Liver (tissue), 9 donors: Measurements from ENCODE around the gene IL18RAP. TPM values are rescaled to one million over a fixed set of nuclear protein-coding genes. Genes with fewer than 3 reads are reported as not detected.

Experiments
- DNase-seq: peaks from one replicate; pipeline ENCODE4 v3.0.0-alpha.2; 2017; ENCODE audit warnings: low spot score
- H3K27ac ChIP-seq, 2 donors: one replicate each; pipeline ENCODE4 v1.7.0; 2013; ENCODE audit warnings: inconsistent platforms in 2 of 2, low read length in 2 of 2, control low read depth in 1 of 2, low read depth in 1 of 2, mild to moderate bottlenecking in 1 of 2
- H3K27me3 ChIP-seq, 4 donors: one replicate each; pipeline versions ENCODE4 v1.6.1 to v1.7.0; 2013; ENCODE audit warnings: low read length in 3 of 4, inconsistent platforms in 1 of 4, mild to moderate bottlenecking in 1 of 4, moderate library complexity in 1 of 4; ENCODE audit not compliant: control insufficient read depth in 4 of 4, insufficient read depth in 4 of 4
- H3K36me3 ChIP-seq, 4 donors: one replicate each; pipeline versions ENCODE4 v1.6.1 to v1.7.0; 2013; ENCODE audit warnings: low read length in 3 of 4, mild to moderate bottlenecking in 3 of 4, low read depth in 1 of 4, moderate library complexity in 1 of 4; ENCODE audit not compliant: control insufficient read depth in 4 of 4, insufficient read depth in 3 of 4
- H3K4me1 ChIP-seq, 4 donors: one replicate each; pipeline versions ENCODE4 v1.6.1 to v1.7.0; 2013; ENCODE audit warnings: low read length in 3 of 4, mild to moderate bottlenecking in 3 of 4, moderate library complexity in 1 of 4; ENCODE audit not compliant: control insufficient read depth in 4 of 4, insufficient read depth in 4 of 4
- H3K4me3 ChIP-seq, 3 donors: one replicate each; pipeline versions ENCODE4 v1.6.1 to v1.7.0; 2013; ENCODE audit warnings: low read length in 3 of 3, control low read depth in 1 of 3, low read depth in 1 of 3, mild to moderate bottlenecking in 1 of 3
- H3K9ac ChIP-seq, 2 donors: one replicate each; pipeline ENCODE4 v1.7.0; 2013; ENCODE audit warnings: low read length in 2 of 2, mild to moderate bottlenecking in 2 of 2, moderate library complexity in 2 of 2, control low read depth in 1 of 2, low read depth in 1 of 2
- H3K9me3 ChIP-seq, 4 donors: one replicate each; pipeline versions ENCODE4 v1.6.1 to v1.7.0; 2013; ENCODE audit warnings: low read length in 3 of 4; ENCODE audit not compliant: control insufficient read depth in 4 of 4
- EGR1 ChIP-seq, 2 donors: IDR thresholded peaks; 2 replicates each; pipeline ENCODE4 v1.6.1; 2016 to 2018; ENCODE audit warnings: antibody characterized with exemption in 2 of 2, low read depth in 2 of 2
- FOXA1 ChIP-seq: IDR thresholded peaks from 2 replicates; pipeline ENCODE4 v1.6.1; 2016; ENCODE audit warnings: antibody characterized with exemption
- HNF4A ChIP-seq, 2 donors: conservative IDR thresholded peaks; 2 replicates each; pipeline ENCODE4 v1.6.1; 2016; ENCODE audit warnings: antibody characterized with exemption in 2 of 2, mild to moderate bottlenecking in 2 of 2
- HNF4G ChIP-seq: IDR thresholded peaks from 2 replicates; pipeline ENCODE4 v1.6.1; 2016; ENCODE audit warnings: antibody characterized with exemption
- JUND ChIP-seq, 2 donors: IDR thresholded peaks; 2 replicates each; pipeline ENCODE4 v1.6.1; 2016; ENCODE audit warnings: antibody characterized with exemption in 2 of 2
- RXRA ChIP-seq, 2 donors: IDR thresholded peaks; 2 replicates each; pipeline ENCODE4 v1.6.1; 2017 to 2018; ENCODE audit warnings: antibody characterized with exemption in 2 of 2, mild to moderate bottlenecking in 1 of 2
- SP1 ChIP-seq: IDR thresholded peaks from 2 replicates; pipeline ENCODE4 v1.6.1; 2018; ENCODE audit warnings: antibody characterized with exemption, mild to moderate bottlenecking
- TAF1 ChIP-seq: conservative IDR thresholded peaks from 2 replicates; pipeline ENCODE4 v1.6.1; 2016; ENCODE audit warnings: antibody characterized with exemption, mild to moderate bottlenecking
- YY1 ChIP-seq: IDR thresholded peaks from 2 replicates; pipeline ENCODE4 v1.6.1; 2016; ENCODE audit warnings: antibody characterized with exemption, mild to moderate bottlenecking
- WGBS: extraction: QIAGEN DNeasy Blood & Tissue Kit; methylation state at CpG from one replicate; pipeline ENCODE4 v1.1.7; 2013; 5-methylcytosine and 5-hydroxymethylcytosine counted together
- polyA plus RNA-seq, 2 donors: library from polyadenylated mRNA; stranded (reverse) in 1 of 2; unstranded in 1 of 2; fragments of 200-250 nt in 1 of 2; fragments of >200 nt in 1 of 2; fragmentation: Nextera tagmentation in 1 of 2; extraction: Ambion mirVana in 1 of 2; gene quantifications; one replicate each; pipeline versions ENCODE4 v1.2.1 to v1.2.3, GENCODE V29; 2013 to 2015
- total RNA-seq, 2 donors: library from RNA; depleted of rRNA; stranded (reverse); fragments of >200 nt; gene quantifications; one replicate each; pipeline ENCODE4 v1.2.3, GENCODE V29; 2014
- TF ChIP-seq, protein P1 (sequence below): IDR thresholded peaks from 2 replicates; pipeline ENCODE4 v1.6.1; 2016; ENCODE audit warnings: antibody characterized with exemption
- TF ChIP-seq, protein P2 (sequence below): IDR thresholded peaks from 2 replicates; pipeline ENCODE4 v1.6.1; 2016; ENCODE audit warnings: antibody characterized with exemption
- TF ChIP-seq, protein P3 (sequence below): IDR thresholded peaks from 2 replicates; pipeline ENCODE4 v1.6.1; 2016; ENCODE audit warnings: antibody characterized with exemption
- TF ChIP-seq, protein P4 (sequence below): IDR thresholded peaks from 2 replicates; pipeline ENCODE4 v1.6.1; 2016; ENCODE audit warnings: antibody characterized with exemption, mild to moderate bottlenecking
- TF ChIP-seq, protein P5 (sequence below): fragments of 150-350 bp; IDR thresholded peaks from 2 replicates; pipeline ENCODE4 v1.5.1; 2017; ENCODE audit warnings: improper control_type of control experiment, low read depth, low read length; ENCODE audit not compliant: missing input control
- donor health status: healthy.
- donor health status: healthy.
- donor health status: healthy.
- donor health status: healthy.
- donor health status: healthy.

The IL18RAP gene
- total and polyA plus RNA-seq, 4 donors: 0.14 to 7.3 (median 1.4) TPM

DNA sequence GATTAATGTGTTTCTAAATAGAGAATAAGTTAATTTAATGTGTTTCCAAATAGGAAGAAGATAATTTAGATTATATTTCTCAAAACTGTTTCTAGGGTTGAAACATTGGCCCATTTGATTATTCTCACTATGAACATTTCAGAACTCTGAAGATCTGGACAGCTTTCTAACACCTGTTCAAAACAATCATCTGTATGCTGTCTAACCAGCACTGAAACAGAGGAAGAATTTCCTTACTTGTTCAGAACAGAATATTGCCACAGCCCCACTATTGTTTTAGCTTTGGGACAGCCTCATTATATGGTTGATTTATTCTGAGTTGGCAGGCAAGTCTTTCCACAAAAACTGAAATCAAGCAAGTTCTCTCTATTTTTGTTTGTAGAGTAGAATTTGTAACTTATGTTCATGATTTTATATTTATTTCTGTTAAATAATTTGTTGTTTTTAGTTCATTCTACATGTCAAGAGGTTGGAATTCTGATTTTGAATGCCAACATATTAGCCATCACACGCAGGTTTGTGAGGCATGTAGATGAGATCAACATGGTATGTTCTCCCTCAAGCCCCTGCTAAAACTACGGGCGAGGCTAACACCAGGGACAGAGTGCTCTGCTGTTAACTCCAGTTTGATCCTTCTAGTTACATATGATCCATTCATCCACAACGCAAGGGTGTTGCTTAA lies 11.2 kb downstream of the IL18RAP start:
- DNase-seq: no peak
- no peak overlapping the region for H3K27ac ChIP-seq
- H3K4me3 ChIP-seq: no peak overlapping the region
- H3K4me1 ChIP-seq: no peaks in the 10 kb centered on the region
- no peaks in the 10 kb centered on the region for H3K27me3 ChIP-seq
- WGBS: 96% methylated on average over 4 of the region's 4 CpGs
- no peak for TF ChIP-seq RXRA (IDR thresholded peaks at IDR 0.05)
- no peak for TF ChIP-seq HNF4A (conservative IDR thresholded peaks at IDR 0.05)
- TF ChIP-seq FOXA1: no peak
- TF ChIP-seq HNF4G: no peak
- TF ChIP-seq, protein P1, sequence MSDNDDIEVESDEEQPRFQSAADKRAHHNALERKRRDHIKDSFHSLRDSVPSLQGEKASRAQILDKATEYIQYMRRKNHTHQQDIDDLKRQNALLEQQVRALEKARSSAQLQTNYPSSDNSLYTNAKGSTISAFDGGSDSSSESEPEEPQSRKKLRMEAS: no peak
- TF ChIP-seq, protein P2, sequence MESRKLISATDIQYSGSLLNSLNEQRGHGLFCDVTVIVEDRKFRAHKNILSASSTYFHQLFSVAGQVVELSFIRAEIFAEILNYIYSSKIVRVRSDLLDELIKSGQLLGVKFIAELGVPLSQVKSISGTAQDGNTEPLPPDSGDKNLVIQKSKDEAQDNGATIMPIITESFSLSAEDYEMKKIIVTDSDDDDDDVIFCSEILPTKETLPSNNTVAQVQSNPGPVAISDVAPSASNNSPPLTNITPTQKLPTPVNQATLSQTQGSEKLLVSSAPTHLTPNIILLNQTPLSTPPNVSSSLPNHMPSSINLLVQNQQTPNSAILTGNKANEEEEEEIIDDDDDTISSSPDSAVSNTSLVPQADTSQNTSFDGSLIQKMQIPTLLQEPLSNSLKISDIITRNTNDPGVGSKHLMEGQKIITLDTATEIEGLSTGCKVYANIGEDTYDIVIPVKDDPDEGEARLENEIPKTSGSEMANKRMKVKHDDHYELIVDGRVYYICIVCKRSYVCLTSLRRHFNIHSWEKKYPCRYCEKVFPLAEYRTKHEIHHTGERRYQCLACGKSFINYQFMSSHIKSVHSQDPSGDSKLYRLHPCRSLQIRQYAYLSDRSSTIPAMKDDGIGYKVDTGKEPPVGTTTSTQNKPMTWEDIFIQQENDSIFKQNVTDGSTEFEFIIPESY: no peak
- TF ChIP-seq TAF1: no peak
- TF ChIP-seq JUND (IDR thresholded peaks at IDR 0.05): no peak
- no peak for TF ChIP-seq YY1
- TF ChIP-seq, protein P3, sequence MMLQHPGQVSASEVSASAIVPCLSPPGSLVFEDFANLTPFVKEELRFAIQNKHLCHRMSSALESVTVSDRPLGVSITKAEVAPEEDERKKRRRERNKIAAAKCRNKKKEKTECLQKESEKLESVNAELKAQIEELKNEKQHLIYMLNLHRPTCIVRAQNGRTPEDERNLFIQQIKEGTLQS: no peak
- no peaks in the 10 kb centered on the region for H3K9me3 ChIP-seq
- no peak overlapping the region for H3K9ac ChIP-seq
- no peaks in the 10 kb centered on the region for H3K36me3 ChIP-seq

DNA sequence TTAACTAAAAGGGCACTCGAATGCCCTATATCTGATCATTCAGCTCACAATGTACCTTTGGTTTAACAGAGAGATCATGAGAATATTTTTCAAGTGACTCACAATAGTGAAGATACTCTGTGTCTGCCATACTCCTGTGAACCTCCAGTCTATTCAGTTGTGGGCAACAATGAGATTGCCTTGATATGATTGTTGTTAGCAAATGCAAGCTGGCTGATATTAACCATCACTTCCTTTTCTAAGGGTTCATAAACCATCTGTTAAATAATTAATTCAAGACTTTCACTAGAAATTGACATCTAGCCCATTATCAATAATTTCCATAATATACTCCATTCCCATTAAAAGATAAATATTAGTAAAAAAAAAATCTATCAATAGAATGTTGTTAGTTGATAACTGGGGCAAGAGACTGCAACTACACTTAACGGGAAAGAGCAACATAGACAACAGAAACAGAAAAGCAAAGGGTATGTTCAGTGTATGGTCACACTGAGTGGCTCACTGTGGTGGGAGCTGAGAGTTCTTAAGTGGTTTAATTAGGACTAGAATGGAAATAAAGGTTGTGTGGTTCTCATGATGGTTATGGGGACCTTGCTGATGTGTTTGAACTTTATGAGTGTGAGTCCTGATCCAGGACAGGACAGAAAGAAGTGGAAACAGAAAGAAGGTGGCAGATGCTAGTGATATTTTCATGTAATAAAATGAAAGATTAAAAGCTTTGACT lies 11.9 kb downstream of the IL18RAP start:
- Histone ChIP-seq H3K36me3 (no peaks in the 10 kb centered on the region), H3K27ac (no peak overlapping the region), H3K9me3 (no peaks in the 10 kb centered on the region), H3K9ac (no peak overlapping the region), H3K4me1 (no peaks in the 10 kb centered on the region), H3K4me3 (no peak overlapping the region), H3K27me3 (no peaks in the 10 kb centered on the region)
- 95% methylated on average over 2 of the region's 2 CpGs for WGBS
- no peak for DNase-seq
- TF ChIP-seq, protein P1: no peak
- TF ChIP-seq EGR1 (IDR thresholded peaks at IDR 0.05; ENCODE audit: low read depth in 2 of 2) (no peak), JUND (IDR thresholded peaks at IDR 0.05) (no peak), TAF1 (no peak), SP1 (no peak), FOXA1 (no peak)
- TF ChIP-seq, protein P2: no peak
- TF ChIP-seq, protein P4, sequence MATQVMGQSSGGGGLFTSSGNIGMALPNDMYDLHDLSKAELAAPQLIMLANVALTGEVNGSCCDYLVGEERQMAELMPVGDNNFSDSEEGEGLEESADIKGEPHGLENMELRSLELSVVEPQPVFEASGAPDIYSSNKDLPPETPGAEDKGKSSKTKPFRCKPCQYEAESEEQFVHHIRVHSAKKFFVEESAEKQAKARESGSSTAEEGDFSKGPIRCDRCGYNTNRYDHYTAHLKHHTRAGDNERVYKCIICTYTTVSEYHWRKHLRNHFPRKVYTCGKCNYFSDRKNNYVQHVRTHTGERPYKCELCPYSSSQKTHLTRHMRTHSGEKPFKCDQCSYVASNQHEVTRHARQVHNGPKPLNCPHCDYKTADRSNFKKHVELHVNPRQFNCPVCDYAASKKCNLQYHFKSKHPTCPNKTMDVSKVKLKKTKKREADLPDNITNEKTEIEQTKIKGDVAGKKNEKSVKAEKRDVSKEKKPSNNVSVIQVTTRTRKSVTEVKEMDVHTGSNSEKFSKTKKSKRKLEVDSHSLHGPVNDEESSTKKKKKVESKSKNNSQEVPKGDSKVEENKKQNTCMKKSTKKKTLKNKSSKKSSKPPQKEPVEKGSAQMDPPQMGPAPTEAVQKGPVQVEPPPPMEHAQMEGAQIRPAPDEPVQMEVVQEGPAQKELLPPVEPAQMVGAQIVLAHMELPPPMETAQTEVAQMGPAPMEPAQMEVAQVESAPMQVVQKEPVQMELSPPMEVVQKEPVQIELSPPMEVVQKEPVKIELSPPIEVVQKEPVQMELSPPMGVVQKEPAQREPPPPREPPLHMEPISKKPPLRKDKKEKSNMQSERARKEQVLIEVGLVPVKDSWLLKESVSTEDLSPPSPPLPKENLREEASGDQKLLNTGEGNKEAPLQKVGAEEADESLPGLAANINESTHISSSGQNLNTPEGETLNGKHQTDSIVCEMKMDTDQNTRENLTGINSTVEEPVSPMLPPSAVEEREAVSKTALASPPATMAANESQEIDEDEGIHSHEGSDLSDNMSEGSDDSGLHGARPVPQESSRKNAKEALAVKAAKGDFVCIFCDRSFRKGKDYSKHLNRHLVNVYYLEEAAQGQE: no peak
- TF ChIP-seq, protein P3: no peak
- TF ChIP-seq, protein P5, sequence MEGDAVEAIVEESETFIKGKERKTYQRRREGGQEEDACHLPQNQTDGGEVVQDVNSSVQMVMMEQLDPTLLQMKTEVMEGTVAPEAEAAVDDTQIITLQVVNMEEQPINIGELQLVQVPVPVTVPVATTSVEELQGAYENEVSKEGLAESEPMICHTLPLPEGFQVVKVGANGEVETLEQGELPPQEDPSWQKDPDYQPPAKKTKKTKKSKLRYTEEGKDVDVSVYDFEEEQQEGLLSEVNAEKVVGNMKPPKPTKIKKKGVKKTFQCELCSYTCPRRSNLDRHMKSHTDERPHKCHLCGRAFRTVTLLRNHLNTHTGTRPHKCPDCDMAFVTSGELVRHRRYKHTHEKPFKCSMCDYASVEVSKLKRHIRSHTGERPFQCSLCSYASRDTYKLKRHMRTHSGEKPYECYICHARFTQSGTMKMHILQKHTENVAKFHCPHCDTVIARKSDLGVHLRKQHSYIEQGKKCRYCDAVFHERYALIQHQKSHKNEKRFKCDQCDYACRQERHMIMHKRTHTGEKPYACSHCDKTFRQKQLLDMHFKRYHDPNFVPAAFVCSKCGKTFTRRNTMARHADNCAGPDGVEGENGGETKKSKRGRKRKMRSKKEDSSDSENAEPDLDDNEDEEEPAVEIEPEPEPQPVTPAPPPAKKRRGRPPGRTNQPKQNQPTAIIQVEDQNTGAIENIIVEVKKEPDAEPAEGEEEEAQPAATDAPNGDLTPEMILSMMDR: no peak
